NCI-H2196 treated with DMSO at 0.1 percent for 48 hours (cell line): ENCODE results near the gene PIP4K2A.
"Not testable (repeated sequence)": the region's sequence is repeated elsewhere in the genome, so short reads cannot be mapped to it uniquely, and the experiment has no call there.

ENCODE experiments used
- DNase-seq: peaks from one replicate; lab custom pipeline; 2025; ENCODE audit not compliant: unreplicated experiment; lab: John Stamatoyannopoulos, UW

Gene PIP4K2A

DNA sequence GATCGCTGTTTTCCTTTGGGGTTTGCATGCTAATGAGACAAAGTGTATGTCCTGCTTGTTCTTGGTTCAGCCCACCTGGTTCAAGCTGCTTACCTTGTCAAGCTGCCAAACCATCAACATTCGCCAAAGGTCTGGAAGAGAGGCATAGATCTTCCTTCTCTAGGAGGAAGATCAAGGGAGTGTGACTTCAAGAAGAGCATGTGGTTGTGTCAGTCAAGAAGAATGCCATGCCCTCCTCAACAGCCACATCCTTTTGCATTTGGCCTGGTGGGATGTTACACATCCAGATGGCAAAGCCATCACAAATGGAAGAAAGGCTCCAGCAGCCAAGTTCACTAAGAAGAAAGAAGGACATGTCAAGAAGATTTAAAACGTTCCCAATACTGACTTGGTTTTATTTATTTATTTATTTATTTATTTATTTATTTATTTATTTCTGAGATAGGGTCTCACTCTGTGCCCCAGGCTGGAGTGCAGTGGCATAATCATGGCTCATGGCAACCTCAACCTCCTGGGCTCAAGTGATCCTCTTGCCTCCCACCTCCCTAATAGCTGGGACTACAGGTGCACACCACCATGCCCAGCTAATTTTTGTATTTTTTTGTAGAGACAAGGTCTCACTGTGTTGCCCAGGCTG, 5.1 kb upstream of the PIP4K2A start:
- DNase-seq: no peak

DNA sequence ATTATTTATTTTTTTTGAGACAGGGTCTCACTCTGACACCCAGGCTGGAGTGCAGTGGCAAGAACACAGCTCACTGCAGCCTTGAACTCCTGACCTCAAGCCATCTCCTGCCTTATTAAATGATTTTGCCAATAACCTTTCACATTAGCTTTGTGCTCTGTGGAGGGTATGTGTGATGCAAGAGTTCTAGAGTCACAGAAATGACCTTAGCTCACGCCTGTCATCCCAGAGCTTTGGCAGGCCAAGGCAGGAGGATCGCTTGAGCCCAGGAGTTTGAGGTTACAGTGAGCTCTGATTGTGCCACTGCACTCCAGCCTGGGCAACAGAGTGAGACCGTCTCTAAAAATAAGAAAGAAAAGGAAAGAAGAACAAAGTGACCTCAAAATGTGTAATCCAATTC, 4.3 kb upstream of the PIP4K2A start:
- not testable (repeated sequence) for DNase-seq

DNA sequence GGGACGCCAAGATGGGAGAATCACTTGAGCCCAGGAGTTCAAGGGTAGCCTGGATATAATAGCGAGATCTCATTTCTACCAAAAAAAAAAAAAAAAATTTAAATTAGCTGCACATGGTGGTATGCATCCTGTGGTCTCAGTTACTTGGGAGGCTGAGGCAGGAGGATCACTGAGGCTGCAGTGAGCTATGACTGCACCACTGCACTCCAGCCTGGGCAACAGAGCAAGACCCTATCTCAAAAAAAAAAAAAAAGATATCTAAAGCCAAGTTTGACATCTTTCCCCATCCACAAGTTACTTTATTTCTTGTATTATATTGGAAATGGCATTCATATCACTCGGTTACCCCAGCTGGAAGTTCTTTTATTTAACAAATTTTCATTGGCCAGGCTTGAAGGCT, 3.4 kb upstream of the PIP4K2A start:
- DNase-seq: no peak

DNA sequence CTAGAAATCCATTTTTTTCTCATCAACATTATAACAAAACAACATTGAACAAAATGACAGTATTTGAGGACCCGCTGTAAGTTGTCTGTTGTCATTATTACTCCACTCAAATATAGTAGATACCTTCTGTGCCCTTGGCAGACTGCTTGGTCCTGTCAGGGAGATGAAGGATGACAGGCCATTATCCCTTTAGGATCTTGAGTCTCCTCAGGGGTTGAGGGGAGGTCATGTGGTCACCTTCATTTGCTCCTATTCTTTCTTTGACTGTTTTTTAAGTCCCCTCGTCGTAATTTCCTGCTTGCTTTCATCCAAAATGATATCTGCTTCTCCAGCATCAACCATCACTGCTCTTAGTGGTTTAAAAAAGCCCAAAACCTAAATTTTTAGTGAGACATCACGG, 2.6 kb upstream of the PIP4K2A start:
- DNase-seq: no peak

DNA sequence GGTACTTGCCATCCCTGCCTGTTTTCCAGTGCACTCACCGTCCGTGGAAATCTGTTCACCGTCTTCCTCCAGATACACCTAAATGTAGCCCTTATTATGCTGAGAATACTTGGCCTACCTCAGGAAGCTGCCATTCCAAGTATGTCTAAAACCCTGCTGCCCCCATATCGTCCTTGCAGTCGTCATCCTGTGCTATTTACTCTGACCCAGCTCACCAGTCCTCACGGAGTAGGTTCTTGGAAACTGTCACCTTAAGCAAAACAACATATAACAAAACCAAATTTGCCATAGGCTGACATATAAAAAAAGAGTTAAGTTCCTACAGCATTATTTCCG, 880 bp upstream of the PIP4K2A start:
- DNase-seq: no peak

DNA sequence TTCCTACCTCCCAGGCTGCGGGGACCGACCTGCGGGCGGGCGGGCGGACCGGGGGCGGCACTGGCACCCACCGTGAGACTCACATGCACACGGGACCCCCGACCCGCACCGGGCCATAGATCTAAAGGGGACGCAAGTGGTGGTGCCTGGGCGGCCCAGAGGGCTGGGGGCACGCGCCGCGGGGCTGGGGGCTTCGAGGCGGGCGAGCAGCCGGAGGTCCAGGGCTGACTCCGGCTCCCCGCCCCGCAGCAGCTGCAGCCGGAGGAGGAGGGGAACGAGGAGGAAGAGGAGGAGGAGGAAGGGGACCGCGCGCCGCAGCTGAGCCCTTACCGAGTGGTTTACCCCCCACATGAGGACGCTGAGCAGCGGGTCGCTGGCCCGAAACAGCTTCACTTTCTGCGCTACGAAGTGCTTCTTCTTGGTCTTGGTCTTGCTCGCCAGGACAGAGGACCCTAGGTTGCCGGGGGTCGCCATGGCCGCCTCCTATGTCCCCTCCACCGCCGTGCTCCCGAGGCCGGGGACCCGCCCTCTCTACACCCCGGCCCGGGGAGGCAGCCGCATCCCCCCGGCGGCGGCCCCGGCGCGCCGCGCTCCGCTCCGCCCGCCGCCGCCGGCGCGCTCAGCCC, 412 bp downstream of the PIP4K2A start:
- no peak for DNase-seq

DNA sequence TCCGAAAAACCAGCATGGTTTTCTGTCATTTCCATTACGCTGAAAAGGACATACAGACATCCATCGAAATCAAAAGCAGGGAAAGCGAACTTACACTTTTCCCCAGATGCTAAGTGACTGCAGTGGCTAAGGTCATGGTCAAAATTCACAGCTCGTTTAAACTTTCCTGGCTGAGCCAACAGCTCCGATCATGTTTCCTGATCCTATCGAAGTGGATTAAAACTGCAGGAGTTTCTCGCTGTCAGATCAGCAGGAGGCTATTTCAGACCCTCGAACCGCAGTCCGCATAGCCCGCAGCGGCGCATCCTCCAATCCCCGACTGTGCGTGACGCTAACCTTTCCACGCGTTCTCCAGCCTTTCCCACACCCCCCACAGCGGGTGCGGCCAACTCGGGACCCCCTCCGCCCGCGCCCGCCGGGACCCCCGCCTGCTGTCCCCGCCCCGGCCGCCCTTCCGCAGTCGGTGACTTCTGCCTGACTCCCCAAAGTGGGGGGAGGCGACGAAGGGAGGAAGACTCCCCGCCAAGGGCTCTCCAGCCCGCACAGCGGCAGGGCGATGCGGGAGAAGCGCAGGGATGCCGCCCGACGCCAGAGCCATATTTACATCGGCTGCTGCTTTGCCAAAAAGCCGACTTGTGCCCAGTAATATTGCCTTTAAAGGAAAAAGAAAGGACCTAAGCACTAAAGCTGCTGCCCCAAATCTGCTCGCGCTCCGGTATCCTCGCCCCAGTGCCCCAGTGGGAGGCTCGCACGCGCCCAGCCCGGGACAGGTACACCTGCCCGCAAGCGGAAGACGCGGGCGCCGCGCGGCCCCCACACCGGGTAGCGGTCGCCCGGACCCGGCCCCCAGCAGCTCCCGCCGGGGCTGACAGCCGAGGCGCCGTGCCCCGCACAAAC, 1.2 kb downstream of the PIP4K2A start:
- DNase-seq: no peak

DNA sequence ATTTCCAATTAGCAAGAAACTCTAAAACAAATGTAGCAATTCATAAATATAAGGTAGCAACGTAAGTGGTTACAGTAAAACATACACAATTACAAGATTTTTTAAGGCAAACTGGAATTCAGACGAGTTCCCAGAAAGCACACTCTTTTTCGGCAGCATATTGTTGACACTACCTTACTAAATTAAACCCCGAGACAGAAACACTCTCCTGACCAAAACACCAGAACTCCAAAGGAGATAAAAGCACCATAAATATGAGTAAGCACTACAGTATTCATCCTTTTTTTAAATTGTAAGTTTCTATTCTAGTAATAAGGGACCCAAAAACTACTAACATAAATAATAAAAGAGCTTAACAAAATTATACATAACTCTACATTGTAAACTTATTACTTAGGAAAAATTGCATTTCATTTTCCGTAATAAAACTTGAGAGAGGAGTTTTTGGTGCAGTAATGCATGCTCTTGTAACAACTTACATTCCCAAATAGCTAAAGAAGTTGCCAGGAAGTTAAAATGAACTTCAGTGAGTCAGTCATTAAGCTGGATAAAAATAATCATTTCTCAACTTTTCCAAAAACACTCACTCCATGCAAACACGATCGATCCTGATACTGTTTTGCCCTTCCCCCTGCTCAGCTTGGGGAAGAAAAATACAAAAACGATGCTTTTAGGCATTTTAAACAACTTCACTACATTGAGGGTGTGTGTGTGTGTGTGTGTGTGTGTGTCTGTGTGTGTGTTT, 2.0 kb downstream of the PIP4K2A start:
- no peak for DNase-seq

DNA sequence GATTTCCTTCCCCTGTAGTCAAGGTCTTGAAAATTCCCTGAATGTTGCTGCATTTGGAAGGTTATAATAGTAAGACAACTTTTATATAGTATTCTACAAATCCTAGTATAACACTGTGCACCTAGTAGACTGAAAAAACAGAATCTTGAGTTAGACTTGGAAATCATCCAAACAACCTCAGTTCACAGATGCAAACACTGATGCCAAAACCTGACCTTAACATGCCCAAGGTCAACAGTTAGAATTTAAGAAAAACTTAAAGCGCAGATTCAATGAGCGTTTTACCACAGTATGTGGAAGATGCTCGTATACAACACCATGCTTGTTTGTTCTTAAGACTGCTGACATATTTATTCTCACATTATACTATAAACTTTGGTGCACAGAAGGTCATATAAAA, 3.0 kb downstream of the PIP4K2A start:
- no peak for DNase-seq

DNA sequence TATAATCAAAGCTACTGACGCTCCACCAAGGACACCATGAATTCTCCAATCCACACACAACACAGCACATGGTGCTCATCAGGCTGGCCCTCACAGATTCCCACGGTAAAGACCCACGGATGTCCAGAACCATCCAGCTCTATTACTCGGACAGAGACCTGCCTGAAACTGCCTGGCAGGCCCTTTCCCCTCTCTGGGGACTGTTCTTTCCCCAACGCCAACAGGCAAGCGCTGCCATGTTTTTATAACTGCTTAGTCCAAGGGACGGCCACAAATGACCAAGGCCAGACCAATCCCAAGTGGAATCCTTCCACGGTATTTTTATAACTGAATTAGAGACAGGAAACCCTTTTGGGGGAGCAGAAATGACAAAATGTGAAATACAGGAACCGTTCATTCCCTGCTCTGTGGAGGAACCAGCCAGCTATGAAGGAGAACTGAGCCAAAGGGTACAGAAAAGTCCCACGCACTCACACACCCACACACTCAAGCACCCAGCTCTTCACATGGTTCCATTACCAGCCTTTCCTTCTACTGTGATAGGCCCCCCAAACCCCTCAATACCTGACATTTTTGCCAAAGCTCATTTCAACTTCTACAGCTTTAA, 4.1 kb downstream of the PIP4K2A start:
- DNase-seq: no peak

DNA sequence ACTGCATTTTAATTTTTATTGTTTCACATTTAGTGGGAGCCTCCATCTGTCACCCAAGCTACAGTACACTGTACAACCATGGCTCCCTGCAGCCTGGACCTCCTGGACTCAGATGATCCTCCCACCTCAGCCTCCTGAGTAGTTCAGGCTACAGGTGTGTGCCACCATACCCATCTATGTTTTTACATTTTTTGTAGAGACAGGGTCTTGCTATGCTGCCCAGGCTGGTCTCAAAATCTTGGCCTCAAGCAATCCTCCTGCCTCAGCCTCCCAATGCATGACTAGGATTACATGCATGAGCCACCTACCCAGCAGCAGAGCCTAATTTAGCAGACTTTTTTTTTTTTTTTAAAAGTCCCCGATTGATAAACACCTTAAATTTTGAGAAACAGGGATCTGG, 5.6 kb downstream of the PIP4K2A start:
- DNase-seq: no peak

DNA sequence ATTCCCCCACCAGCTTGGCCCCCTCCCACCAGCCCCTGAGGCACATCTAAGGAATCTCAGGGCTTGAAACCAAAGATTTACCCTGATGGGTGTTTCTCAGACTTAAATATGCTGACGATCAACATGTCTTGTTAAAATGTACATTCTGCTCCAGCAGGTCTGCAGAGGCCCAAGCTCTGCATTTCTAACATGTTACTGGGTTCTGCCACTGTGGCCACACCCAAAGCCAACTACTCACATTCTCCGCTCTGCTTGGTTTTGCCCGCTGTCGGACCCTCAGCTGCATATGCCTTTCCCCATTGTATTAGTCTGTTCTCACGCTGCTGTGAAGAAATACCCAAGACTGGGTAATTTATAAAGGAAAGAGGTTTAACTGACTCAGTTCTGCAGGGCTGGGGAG, 8.9 kb downstream of the PIP4K2A start:
- no peak for DNase-seq

DNA sequence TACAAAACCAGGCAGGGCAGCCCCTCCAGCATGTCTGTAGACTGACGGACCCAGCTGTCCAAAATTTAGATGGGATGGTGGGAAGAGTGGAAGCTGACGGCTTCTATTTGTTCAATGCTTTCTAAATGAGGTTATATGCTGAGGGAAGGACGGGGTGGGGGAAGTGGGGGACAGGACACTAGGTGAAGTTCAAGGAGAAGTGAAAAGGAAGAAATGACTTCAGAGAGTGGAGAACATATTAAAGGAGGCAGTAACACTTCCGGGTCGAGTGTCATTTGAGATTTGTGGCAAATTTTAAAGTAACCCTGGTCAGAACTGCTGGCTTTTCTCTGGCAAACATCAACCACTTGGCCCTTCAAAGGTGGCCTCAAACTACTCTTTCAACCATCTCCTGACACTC, 9.4 kb downstream of the PIP4K2A start:
- DNase-seq: no peak

DNA sequence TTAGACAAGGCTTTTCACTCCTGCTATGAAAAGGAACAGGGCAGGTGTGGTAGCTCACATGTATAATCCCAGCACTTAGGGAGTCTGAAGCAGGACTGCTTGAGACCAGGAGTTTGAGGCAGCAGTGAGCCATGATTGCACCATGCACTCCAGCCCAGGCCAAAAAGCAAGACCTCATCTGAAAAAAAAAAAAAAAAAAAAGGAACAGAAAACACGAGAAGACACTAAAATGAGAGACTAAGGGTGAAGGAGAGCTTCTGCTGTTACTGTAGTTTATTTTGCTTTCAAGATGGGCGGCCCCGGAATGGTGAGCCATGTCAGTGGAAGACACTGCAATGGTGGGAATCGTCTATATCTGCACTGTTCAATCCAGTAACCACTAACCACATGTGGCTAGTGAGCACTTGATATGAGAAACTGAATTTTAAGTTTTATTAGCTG, 9.9 kb downstream of the PIP4K2A start:
- no peak for DNase-seq

DNA sequence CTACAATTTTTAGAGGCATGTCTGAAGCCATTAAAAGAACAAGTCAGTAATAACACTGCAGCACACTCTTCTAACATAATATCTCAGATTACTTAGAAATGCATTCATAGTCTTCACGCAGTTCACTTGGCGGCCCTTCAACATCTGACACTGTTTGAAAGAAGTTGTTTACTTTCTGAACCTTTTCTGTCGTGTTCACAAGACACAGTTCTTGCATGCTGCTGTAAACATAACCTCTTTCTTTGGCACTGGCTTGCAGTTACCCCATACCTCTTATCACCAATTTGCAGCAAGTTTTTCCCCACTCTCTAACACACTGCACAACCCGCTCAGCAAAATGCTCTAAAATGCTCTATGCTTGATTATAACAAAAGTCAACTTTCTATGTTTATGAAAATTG, 12.0 kb downstream of the PIP4K2A start:
- no peak for DNase-seq

DNA sequence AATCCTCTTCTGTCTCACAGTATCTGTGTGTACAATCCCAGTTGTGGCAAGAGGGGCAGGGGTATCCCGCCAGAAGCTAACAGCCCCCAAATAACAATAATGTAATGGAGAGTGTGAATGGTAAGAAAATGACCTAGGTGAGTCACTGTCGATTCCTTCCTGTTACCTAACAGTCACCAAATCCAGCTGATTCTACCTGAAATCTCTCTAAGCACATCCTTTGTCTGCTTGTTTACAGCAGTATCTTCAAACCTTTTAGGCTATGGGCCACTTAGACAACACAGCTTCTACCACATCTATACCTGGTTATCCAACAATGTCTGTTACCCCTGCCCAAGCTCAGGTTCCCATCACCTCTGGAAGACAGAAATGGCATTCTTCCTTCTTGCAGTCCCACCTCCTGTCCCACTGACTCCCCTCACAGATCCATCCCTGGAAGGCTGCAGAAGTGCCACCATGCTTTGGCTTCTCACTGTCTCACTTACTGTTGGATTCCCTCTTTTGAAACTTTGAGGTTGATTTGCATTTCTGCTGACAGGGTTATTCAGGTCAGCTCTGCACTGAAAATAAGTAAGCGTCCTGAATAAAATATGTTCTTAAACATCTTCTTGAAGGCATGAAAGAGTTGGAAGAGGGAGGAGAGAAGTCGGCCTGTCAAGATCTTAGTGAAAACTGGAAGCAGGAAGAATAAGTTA, 13.1 kb downstream of the PIP4K2A start:
- no peak for DNase-seq

DNA sequence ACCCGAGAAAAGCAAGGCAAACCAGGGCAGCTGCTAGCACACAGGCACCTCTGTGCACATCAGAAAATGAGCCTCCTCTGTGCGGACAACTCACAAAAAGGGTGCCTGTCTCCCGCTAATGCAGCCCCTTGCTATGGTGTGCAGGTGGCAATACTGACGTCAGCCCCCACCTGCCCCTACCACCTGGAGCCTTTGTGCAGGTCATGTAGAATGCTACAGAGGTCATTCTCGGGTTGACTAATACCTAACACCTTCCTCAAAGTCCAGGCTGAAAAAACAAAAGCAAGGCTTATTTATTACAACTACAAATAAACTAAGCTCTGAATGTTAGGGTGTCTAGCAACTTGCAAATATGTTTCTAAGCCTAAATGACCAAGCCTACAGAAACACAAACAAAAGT, 13.9 kb downstream of the PIP4K2A start:
- no peak for DNase-seq

DNA sequence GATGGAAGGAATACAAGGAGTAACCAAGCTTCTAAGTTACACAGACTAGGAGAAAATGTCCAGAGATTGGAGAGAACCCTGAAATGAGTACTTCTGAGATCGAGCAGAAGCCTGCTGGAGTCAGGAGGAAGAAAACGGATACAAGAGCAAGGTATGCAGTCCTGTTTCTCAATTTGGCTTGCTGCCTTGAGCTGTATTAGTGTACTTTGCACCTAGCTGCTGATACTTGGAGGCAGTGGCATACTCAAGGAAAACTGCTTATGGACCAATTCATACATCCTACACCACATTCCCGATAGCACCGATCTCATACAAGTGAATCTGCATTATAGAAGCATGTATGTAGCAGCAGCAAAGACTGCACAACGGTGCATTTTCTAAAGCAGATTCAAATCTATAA, 14.4 kb downstream of the PIP4K2A start:
- no peak for DNase-seq

DNA sequence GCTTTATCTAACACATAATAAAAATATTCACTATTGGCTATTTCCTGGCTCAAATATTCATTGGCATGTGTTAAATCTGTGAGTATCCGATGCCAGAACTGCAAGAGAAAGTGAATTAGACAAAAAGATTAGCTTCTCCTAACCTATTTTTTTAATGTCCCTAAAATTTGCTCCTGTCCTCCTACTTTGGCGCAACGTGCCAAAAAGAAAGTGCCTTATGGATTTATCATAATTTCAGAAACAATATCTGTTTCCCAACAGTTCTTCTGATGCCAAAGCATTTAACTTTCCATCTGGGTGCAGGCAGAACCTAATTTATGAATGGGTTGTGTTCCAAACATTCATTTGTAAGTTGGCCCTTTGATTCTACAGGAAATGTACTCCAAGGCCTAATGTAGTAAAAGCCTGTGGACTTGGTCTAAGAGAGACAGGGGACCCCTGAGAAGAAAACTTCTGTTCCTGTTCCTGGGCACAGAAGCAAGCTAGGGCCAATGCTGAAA, 15.4 kb downstream of the PIP4K2A start:
- DNase-seq: no peak

DNA sequence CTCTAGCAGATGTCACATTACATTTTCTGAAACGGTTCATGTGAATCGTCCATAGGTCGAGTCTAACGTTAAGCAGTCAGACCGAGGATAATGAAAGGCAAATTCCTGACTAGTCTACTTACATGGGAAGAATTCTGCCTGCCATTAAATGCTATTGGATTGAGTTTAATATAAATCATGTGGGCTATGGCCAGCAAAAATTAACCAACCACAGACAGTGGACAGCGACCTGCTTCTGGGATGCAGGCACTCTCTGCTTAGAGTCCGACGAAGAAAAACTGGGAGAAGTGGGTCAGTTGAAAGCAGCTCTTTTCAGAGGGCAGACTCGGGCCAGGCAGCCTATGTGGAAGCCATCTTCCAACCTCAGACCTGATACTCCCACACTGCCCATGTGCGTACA, 16.6 kb downstream of the PIP4K2A start:
- DNase-seq: no peak
